ENCODE data around the gene CADPS2.

CADPS2 gene

GRCh38 chr7:122380992-122381391 is 505.3 kb downstream of the CADPS2 start:
- Histone ChIP-seq H3K9me3 (ENCODE audit: control insufficient read depth, insufficient read depth, low read length) (no peaks in the 10 kb centered on the region), H3K4me3 (ENCODE audit: low read length) (no peak overlapping the region), H3K27ac (ENCODE audit: low read length) (no peak overlapping the region), H3K36me3 (ENCODE audit: control insufficient read depth, insufficient read depth, low read length) (no peaks in the 10 kb centered on the region), H3K4me1 (ENCODE audit: control insufficient read depth, insufficient read depth, low read length) (no peaks in the 10 kb centered on the region), H3K27me3 (ENCODE audit: control insufficient read depth, insufficient read depth, low read length) (no peaks in the 10 kb centered on the region)
- WGBS (ENCODE audit: insufficient coverage, insufficient read length), result no CpG with 5 or more reads among the region's 3 CpGs
- no peak for DNase-seq (ENCODE audit: low read depth, low spot score)

GRCh38 chr7:122379491-122379890 is 506.8 kb downstream of the CADPS2 start:
- H3K36me3 ChIP-seq (ENCODE audit: control insufficient read depth, insufficient read depth, low read length), result no peaks in the 10 kb centered on the region
- no peaks in the 10 kb centered on the region for H3K27me3 ChIP-seq (ENCODE audit: control insufficient read depth, insufficient read depth, low read length)
- no peaks in the 10 kb centered on the region for H3K9me3 ChIP-seq (ENCODE audit: control insufficient read depth, insufficient read depth, low read length)
- no peak for DNase-seq (ENCODE audit: low read depth, low spot score)
- H3K4me1 ChIP-seq (ENCODE audit: control insufficient read depth, insufficient read depth, low read length), result no peaks in the 10 kb centered on the region
- no peak overlapping the region for H3K4me3 ChIP-seq (ENCODE audit: low read length)
- H3K27ac ChIP-seq (ENCODE audit: low read length), result no peak overlapping the region

GRCh38 chr7:122369756-122370155 is 516.5 kb downstream of the CADPS2 start:
- H3K27me3 ChIP-seq (ENCODE audit: control insufficient read depth, insufficient read depth, low read length), result no peaks in the 10 kb centered on the region
- H3K4me1 ChIP-seq (ENCODE audit: control insufficient read depth, insufficient read depth, low read length), result no peaks in the 10 kb centered on the region; the same call in 1 of the 2 replicates
- no peaks in the 10 kb centered on the region for H3K36me3 ChIP-seq (ENCODE audit: control insufficient read depth, insufficient read depth, low read length)
- no peak overlapping the region for H3K4me3 ChIP-seq (ENCODE audit: low read length)
- no peak for DNase-seq (ENCODE audit: low read depth, low spot score)
- H3K27ac ChIP-seq (ENCODE audit: low read length), result no peak overlapping the region
- no peaks in the 10 kb centered on the region for H3K9me3 ChIP-seq (ENCODE audit: control insufficient read depth, insufficient read depth, low read length)

- no peaks in the 10 kb centered on the region for H3K36me3 ChIP-seq (ENCODE audit: control insufficient read depth, insufficient read depth, low read length)
- WGBS (ENCODE audit: insufficient coverage, insufficient read length), result no CpG with 5 or more reads among the region's 1 CpG
- no peak overlapping the region for H3K27ac ChIP-seq (ENCODE audit: low read length)
- H3K4me1 ChIP-seq (ENCODE audit: control insufficient read depth, insufficient read depth, low read length), result no peaks in the 10 kb centered on the region; the same call in 1 of the 2 replicates
- no peak for DNase-seq (ENCODE audit: low read depth, low spot score)
- no peaks in the 10 kb centered on the region for H3K9me3 ChIP-seq (ENCODE audit: control insufficient read depth, insufficient read depth, low read length)
- H3K4me3 ChIP-seq (ENCODE audit: low read length), result no peak overlapping the region
- no peaks in the 10 kb centered on the region for H3K27me3 ChIP-seq (ENCODE audit: control insufficient read depth, insufficient read depth, low read length)
These were observed 521.4 kb downstream of the CADPS2 start for GRCh38 chr7:122364761-122365280.

- Histone ChIP-seq H3K4me3 (ENCODE audit: low read length) (no peak overlapping the region), H3K4me1 (ENCODE audit: control insufficient read depth, insufficient read depth, low read length) (no peaks in the 10 kb centered on the region; the same call in 1 of the 2 replicates), H3K27me3 (ENCODE audit: control insufficient read depth, insufficient read depth, low read length) (no peaks in the 10 kb centered on the region), H3K27ac (ENCODE audit: low read length) (no peak overlapping the region), H3K36me3 (ENCODE audit: control insufficient read depth, insufficient read depth, low read length) (no peaks in the 10 kb centered on the region), H3K9me3 (ENCODE audit: control insufficient read depth, insufficient read depth, low read length) (no peaks in the 10 kb centered on the region)
- no peak for DNase-seq (ENCODE audit: low read depth, low spot score)
- WGBS (ENCODE audit: insufficient coverage, insufficient read length), result no CpG with 5 or more reads among the region's 2 CpGs
These were observed 523.1 kb downstream of the CADPS2 start for GRCh38 chr7:122363144-122363543.

- no peak overlapping the region for H3K27ac ChIP-seq (ENCODE audit: low read length)
- H3K4me1 ChIP-seq (ENCODE audit: control insufficient read depth, insufficient read depth, low read length), result no peaks in the 10 kb centered on the region; the same call in 1 of the 2 replicates
- no peaks in the 10 kb centered on the region for H3K36me3 ChIP-seq (ENCODE audit: control insufficient read depth, insufficient read depth, low read length)
- no peaks in the 10 kb centered on the region for H3K9me3 ChIP-seq (ENCODE audit: control insufficient read depth, insufficient read depth, low read length)
- DNase-seq (ENCODE audit: low read depth, low spot score), result no peak
- no CpG with 5 or more reads among the region's 3 CpGs for WGBS (ENCODE audit: insufficient coverage, insufficient read length)
- H3K4me3 ChIP-seq (ENCODE audit: low read length), result no peak overlapping the region
- no peaks in the 10 kb centered on the region for H3K27me3 ChIP-seq (ENCODE audit: control insufficient read depth, insufficient read depth, low read length)
These were observed 523.8 kb downstream of the CADPS2 start for GRCh38 chr7:122362473-122362872.

- Histone ChIP-seq H3K9me3 (ENCODE audit: control insufficient read depth, insufficient read depth, low read length) (no peaks in the 10 kb centered on the region), H3K27ac (ENCODE audit: low read length) (no peak overlapping the region), H3K4me1 (ENCODE audit: control insufficient read depth, insufficient read depth, low read length) (peaks cover 1% of the 10 kb centered on the region; the same call in 1 of the 2 replicates), H3K36me3 (ENCODE audit: control insufficient read depth, insufficient read depth, low read length) (no peaks in the 10 kb centered on the region), H3K27me3 (ENCODE audit: control insufficient read depth, insufficient read depth, low read length) (no peaks in the 10 kb centered on the region), H3K4me3 (ENCODE audit: low read length) (no peak overlapping the region)
- WGBS (ENCODE audit: insufficient coverage, insufficient read length), result no CpG with 5 or more reads among the region's 2 CpGs
- DNase-seq (ENCODE audit: low read depth, low spot score), result no peak
These were observed 531.6 kb downstream of the CADPS2 start for GRCh38 chr7:122354656-122355055.

GRCh38 chr7:122352454-122352853 is 533.8 kb downstream of the CADPS2 start:
- no peaks in the 10 kb centered on the region for H3K36me3 ChIP-seq (ENCODE audit: control insufficient read depth, insufficient read depth, low read length)
- no peaks in the 10 kb centered on the region for H3K9me3 ChIP-seq (ENCODE audit: control insufficient read depth, insufficient read depth, low read length)
- no peaks in the 10 kb centered on the region for H3K27me3 ChIP-seq (ENCODE audit: control insufficient read depth, insufficient read depth, low read length)
- no CpG with 5 or more reads among the region's 3 CpGs for WGBS (ENCODE audit: insufficient coverage, insufficient read length)
- H3K4me3 ChIP-seq (ENCODE audit: low read length), result no peak overlapping the region
- DNase-seq (ENCODE audit: low read depth, low spot score), result no peak
- H3K27ac ChIP-seq (ENCODE audit: low read length), result no peak overlapping the region
- H3K4me1 ChIP-seq (ENCODE audit: control insufficient read depth, insufficient read depth, low read length), result peaks cover 2% of the 10 kb centered on the region; the same call in 1 of the 2 replicates

- H3K4me3 ChIP-seq (ENCODE audit: low read length), result no peak overlapping the region
- no peaks in the 10 kb centered on the region for H3K9me3 ChIP-seq (ENCODE audit: control insufficient read depth, insufficient read depth, low read length)
- no peak for DNase-seq (ENCODE audit: low read depth, low spot score)
- H3K27ac ChIP-seq (ENCODE audit: low read length), result no peak overlapping the region
- H3K27me3 ChIP-seq (ENCODE audit: control insufficient read depth, insufficient read depth, low read length), result no peaks in the 10 kb centered on the region
- no peaks in the 10 kb centered on the region for H3K36me3 ChIP-seq (ENCODE audit: control insufficient read depth, insufficient read depth, low read length)
- no CpG with 5 or more reads among the region's 3 CpGs for WGBS (ENCODE audit: insufficient coverage, insufficient read length)
- peaks cover 2% of the 10 kb centered on the region; the same call in 1 of the 2 replicates for H3K4me1 ChIP-seq (ENCODE audit: control insufficient read depth, insufficient read depth, low read length)
These were observed 535.6 kb downstream of the CADPS2 start for GRCh38 chr7:122350701-122351100.

- peaks cover 2% of the 10 kb centered on the region; the same call in 1 of the 2 replicates for H3K4me1 ChIP-seq (ENCODE audit: control insufficient read depth, insufficient read depth, low read length)
- no peak overlapping the region for H3K27ac ChIP-seq (ENCODE audit: low read length)
- no peaks in the 10 kb centered on the region for H3K36me3 ChIP-seq (ENCODE audit: control insufficient read depth, insufficient read depth, low read length)
- no peaks in the 10 kb centered on the region for H3K9me3 ChIP-seq (ENCODE audit: control insufficient read depth, insufficient read depth, low read length)
- no CpG with 5 or more reads among the region's 1 CpG for WGBS (ENCODE audit: insufficient coverage, insufficient read length)
- no peaks in the 10 kb centered on the region for H3K27me3 ChIP-seq (ENCODE audit: control insufficient read depth, insufficient read depth, low read length)
- H3K4me3 ChIP-seq (ENCODE audit: low read length), result no peak overlapping the region
- DNase-seq (ENCODE audit: low read depth, low spot score), result no peak
These were observed 542.0 kb downstream of the CADPS2 start for GRCh38 chr7:122344303-122344620.

GRCh38 chr7:122343601-122344302 is 542.5 kb downstream of the CADPS2 start:
- no peak overlapping the region for H3K27ac ChIP-seq (ENCODE audit: low read length)
- H3K4me3 ChIP-seq (ENCODE audit: low read length), result no peak overlapping the region
- H3K4me1 ChIP-seq (ENCODE audit: control insufficient read depth, insufficient read depth, low read length), result peaks cover 2% of the 10 kb centered on the region; the same call in 1 of the 2 replicates
- no peaks in the 10 kb centered on the region for H3K27me3 ChIP-seq (ENCODE audit: control insufficient read depth, insufficient read depth, low read length)
- DNase-seq (ENCODE audit: low read depth, low spot score), result no peak
- WGBS (ENCODE audit: insufficient coverage, insufficient read length), result no CpG with 5 or more reads among the region's 7 CpGs
- H3K9me3 ChIP-seq (ENCODE audit: control insufficient read depth, insufficient read depth, low read length), result no peaks in the 10 kb centered on the region
- H3K36me3 ChIP-seq (ENCODE audit: control insufficient read depth, insufficient read depth, low read length), result no peaks in the 10 kb centered on the region

Data from iPS DF 6.9 (cell line).